ENCODE data around the gene HCN4. TPM values are rescaled to one million over a fixed set of nuclear protein-coding genes. Genes with fewer than 3 reads are reported as not detected.

Gene HCN4
- total RNA-seq, 1 donor from 2014 or later = 0.17 TPM

- TF ChIP-seq CTCF (conservative IDR thresholded peaks at IDR 0.05; ENCODE audit: low read depth, low read length) = no peak
- no peak for DNase-seq (ENCODE audit: low read depth)
- no peak overlapping the region for H3K4me3 ChIP-seq (ENCODE audit: low read depth, low read length)
Measured at GRCh38 chr15:73371812-73372211, 3.1 kb upstream of the HCN4 start.

GRCh38 chr15:73370151-73370550 lies 1.4 kb upstream of the HCN4 start:
- no peak overlapping the region for H3K4me3 ChIP-seq (ENCODE audit: low read depth, low read length)
- no peak for TF ChIP-seq CTCF (conservative IDR thresholded peaks at IDR 0.05; ENCODE audit: low read depth, low read length)
- no peak for DNase-seq (ENCODE audit: low read depth)

- no peak for DNase-seq (ENCODE audit: low read depth)
- no peak for TF ChIP-seq CTCF (conservative IDR thresholded peaks at IDR 0.05; ENCODE audit: low read depth, low read length)
- no peak overlapping the region for H3K4me3 ChIP-seq (ENCODE audit: low read depth, low read length)
Measured at GRCh38 chr15:73369154-73369694, 466 bp upstream of the HCN4 start.

GRCh38 chr15:73367624-73368300 lies 996 bp downstream of the HCN4 start:
- no peak for TF ChIP-seq CTCF (conservative IDR thresholded peaks at IDR 0.05; ENCODE audit: low read depth, low read length)
- no peak for DNase-seq (ENCODE audit: low read depth)

GRCh38 chr15:73366766-73367623 lies 1.8 kb downstream of the HCN4 start:
- H3K4me3 ChIP-seq (ENCODE audit: low read depth, low read length) = no peak overlapping the region
- no peak for TF ChIP-seq CTCF (conservative IDR thresholded peaks at IDR 0.05; ENCODE audit: low read depth, low read length)
- DNase-seq (ENCODE audit: low read depth) = no peak

More at GRCh38 chr15:73367624-73368300, 996 bp downstream of the HCN4 start:
- no peak overlapping the region for H3K4me3 ChIP-seq (ENCODE audit: low read depth, low read length)

GRCh38 chr15:73364070-73364469 lies 4.7 kb downstream of the HCN4 start:
- DNase-seq (ENCODE audit: low read depth) = no peak
- H3K4me3 ChIP-seq (ENCODE audit: low read depth, low read length) = no peak overlapping the region
- no peak for TF ChIP-seq CTCF (conservative IDR thresholded peaks at IDR 0.05; ENCODE audit: low read depth, low read length)

Measured in epithelial cell of proximal tubule (primary cell).